Endometrial microvascular endothelial cells (primary cell): ENCODE measurements around the gene ZNF518B. TPM values are rescaled to one million over a fixed set of nuclear protein-coding genes. Genes with fewer than 3 reads are reported as not detected.

Experiments
- total RNA-seq: library from RNA; depleted of rRNA; stranded (reverse); fragments of >200 nt; gene quantifications from one replicate; pipeline ENCODE4 v1.2.3, GENCODE V29; 2015; ENCODE audit errors: inconsistent ontology term

ZNF518B gene
- total RNA-seq, 1 donor from 2014 or later = 39.3 TPM

Other genes with a start within 250 kb of the ZNF518B start
- not detected for gene CLNK, start 227.3 kb upstream of the ZNF518B start, total RNA-seq